Activated naive CD4-positive, alpha-beta T cell treated with anti-CD3 and anti-CD28 coated beads, Interleukin-2, amount 50 U/mL, for 24 hours (primary cell): ENCODE measurements around the gene HOXA11.

Source experiments
- H3K27ac Mint-ChIP-seq: one replicate; pipeline ENCODE4 v1.8.0; 2021; ENCODE audit warnings: mild to moderate bottlenecking, mixed read lengths
- H3K27me3 Mint-ChIP-seq: one replicate; pipeline ENCODE4 v1.8.0; 2021; ENCODE audit warnings: mixed read lengths
- H3K36me3 Mint-ChIP-seq: one replicate; pipeline ENCODE4 v1.8.0; 2021; ENCODE audit warnings: mixed read lengths
- H3K4me1 Mint-ChIP-seq: one replicate; pipeline ENCODE4 v1.8.0; 2021; ENCODE audit warnings: mixed read lengths
- H3K4me3 Mint-ChIP-seq: one replicate; pipeline ENCODE4 v1.8.0; 2021; ENCODE audit warnings: mild to moderate bottlenecking, mixed read lengths
- H3K9me3 Mint-ChIP-seq: one replicate; pipeline ENCODE4 v1.8.0; 2021; ENCODE audit warnings: mixed read lengths

The HOXA11 gene

DNA sequence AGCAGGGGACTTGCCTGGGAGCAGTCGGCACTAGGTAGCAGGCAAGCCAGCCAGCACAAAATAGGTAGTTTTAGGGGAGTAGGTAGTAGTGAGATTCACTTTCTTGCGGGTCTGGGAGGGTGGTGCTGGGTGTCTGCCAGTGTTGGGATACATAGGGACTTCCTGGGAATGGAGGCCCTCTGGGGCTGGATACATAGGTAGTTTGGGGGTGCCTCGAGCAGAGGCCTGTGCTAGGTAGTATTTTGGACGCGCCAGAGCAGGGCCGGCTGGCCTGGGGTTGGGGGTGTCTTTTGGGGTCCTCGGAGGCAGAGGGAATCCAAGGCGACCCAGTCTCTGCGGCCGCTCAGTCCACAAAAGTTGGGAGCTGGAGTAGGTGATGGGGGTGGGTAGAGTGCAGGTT, 30.7 kb downstream of the HOXA11 start:
- no peaks in the 10 kb centered on the region for H3K9me3 Mint-ChIP-seq
- H3K27ac Mint-ChIP-seq, result no peak overlapping the region
- peak overlapping the region; percentile 80 for H3K4me3 Mint-ChIP-seq
- peaks cover 75% of the 10 kb centered on the region for H3K27me3 Mint-ChIP-seq
- peaks cover 60% of the 10 kb centered on the region for H3K4me1 Mint-ChIP-seq
- peaks cover 3% of the 10 kb centered on the region for H3K36me3 Mint-ChIP-seq

DNA sequence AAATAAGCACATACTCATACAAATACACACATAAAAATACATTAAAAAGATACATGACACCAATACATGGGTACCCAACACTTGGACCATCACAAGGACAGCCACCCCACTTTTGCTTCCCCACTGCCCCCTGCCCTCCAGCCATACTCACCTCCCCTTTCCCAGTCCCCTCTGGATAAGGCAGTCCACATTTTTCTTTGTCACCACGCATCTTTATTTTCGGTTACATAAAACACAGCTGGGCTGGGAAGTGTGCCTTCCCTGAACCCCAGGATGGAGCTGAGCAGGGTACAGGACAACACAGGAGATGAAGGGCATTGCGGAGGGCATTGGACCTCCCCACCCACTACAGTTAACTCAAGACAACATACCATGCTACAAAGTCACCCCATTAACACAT, 31.5 kb downstream of the HOXA11 start:
- H3K36me3 Mint-ChIP-seq, result peaks cover 3% of the 10 kb centered on the region
- no peaks in the 10 kb centered on the region for H3K9me3 Mint-ChIP-seq
- peaks cover 71% of the 10 kb centered on the region for H3K27me3 Mint-ChIP-seq
- H3K4me3 Mint-ChIP-seq, result peak overlapping the region; percentile 33
- peak overlapping the region; percentile 72 for H3K27ac Mint-ChIP-seq
- peaks cover 58% of the 10 kb centered on the region for H3K4me1 Mint-ChIP-seq

DNA sequence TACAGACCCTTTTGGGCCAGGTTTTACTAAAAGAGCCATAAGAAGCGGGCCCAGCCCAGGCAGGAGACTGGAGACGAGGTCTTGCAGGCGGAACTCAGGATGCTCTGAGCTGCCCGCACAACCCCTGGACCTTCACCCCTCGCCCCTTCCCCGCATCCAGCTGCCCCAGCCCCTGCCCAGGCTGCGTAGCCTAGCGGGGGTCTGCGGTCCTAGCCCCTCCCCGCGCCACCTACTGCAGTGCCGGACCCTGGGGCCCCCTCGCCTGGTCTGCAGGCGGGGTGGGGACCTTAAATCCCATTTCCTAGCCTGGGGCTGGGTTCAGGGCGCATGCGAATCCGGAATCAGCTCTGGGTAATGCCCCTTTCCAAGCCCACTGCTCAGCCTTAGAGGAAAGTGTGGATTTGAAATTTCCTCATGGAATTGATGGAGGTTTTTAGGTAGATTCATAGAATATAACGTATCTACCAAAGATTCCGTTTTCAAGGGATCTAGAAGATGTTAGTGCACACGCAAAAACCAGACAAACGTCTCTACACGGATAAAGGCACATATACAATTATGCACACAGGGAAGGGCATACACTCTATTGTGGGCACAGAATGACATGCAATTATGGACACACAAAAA, 32.1 kb downstream of the HOXA11 start:
- Mint-ChIP-seq H3K27ac (no peak overlapping the region), H3K4me1 (peaks cover 59% of the 10 kb centered on the region), H3K4me3 (no peak overlapping the region), H3K9me3 (no peaks in the 10 kb centered on the region), H3K36me3 (peaks cover 3% of the 10 kb centered on the region), H3K27me3 (peaks cover 72% of the 10 kb centered on the region)

DNA sequence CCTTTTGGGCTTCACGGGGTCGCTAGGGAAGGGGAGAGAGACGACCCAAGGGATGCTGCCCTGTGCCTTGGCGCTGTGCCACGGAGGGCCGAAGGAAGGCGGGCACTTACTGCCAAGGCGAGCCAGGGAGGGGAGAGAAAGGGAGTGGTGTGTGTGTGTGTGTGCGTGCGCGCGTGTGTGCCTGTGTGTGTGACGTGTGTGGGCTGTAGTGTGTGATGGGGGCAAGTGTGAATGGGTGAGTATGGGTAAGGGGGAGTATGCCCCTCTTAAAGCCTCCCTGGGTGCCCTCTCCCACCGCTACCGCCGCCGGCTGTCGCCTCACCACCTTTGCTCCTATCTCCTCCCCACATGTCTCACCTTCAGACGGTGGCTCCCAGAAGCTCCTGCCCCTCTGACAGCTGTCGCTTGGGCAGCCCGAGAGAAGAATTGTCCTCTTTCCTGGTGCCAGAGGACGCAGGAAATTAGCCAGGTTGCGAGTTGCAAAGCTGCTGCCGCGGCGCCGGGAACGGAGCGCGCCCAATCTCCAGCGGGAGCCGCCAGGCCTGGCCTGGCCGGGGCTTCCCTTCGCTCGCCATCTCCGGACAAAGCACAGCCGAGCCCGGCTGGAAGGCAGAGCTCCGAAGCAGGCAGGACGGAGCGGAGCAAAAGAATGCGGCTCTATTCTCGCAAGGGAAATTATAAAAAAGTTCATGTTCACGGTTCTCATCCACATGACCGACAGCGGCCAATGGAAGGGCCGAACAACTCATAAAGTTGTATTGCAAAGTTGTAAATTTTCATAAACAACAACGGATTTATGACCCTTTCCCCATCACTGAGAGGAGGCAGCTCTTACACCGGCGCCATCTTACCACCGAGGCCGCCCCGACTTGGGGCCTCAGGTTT, 32.9 kb downstream of the HOXA11 start, which contains the start of gene HOXA3:
TSS of gene HOXA3 (minus strand) at position 653 of the 885 bp plus-strand sequence. CDS start 41,943 bp downstream, outside the sequence.
- Mint-ChIP-seq H3K36me3 (peaks cover 3% of the 10 kb centered on the region), H3K27ac (peak within 1 kb of the TSS; percentile 91)

DNA sequence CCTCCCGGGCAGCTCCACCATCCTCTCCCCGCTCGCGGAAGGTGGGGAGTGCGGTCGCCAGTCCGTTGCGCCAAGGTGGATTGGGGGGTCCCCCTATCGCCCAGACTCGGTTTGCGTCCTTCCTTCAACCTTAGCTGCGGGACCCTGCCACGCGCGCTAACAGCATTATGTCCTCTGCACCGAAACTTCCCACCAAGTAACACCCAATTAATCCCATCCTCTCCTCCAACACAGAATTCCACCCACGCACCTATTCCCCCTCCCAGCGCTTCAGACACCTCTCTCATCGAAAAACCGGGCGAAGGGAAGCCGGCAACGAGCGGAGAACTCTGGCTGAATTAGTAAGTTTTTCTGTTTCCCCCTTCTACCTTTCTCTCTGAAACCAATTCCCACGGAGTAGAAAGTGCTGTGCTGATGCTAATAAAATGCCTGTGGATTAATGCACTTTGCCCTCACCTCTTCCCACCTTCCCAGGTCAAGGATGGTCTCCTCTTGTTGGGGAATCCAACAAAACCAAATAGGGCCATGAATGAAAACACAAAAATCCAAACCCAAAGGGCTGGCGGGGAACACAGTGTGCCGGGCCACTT, 33.6 kb downstream of the HOXA11 start:
- H3K27ac Mint-ChIP-seq, result peak overlapping the region; percentile 91
- H3K36me3 Mint-ChIP-seq, result peaks cover 3% of the 10 kb centered on the region
- peaks cover 69% of the 10 kb centered on the region for H3K27me3 Mint-ChIP-seq
- no peaks in the 10 kb centered on the region for H3K9me3 Mint-ChIP-seq
- peaks cover 56% of the 10 kb centered on the region for H3K4me1 Mint-ChIP-seq
- peak overlapping the region; percentile 80 for H3K4me3 Mint-ChIP-seq

More for the DNA sequence above, 32.9 kb downstream of the HOXA11 start, which contains the start of gene HOXA3:
- Mint-ChIP-seq H3K27me3 (peaks cover 67% of the 10 kb centered on the region), H3K4me3 (peak within 1 kb of the TSS; percentile 80), H3K9me3 (no peaks in the 10 kb centered on the region), H3K4me1 (peaks cover 57% of the 10 kb centered on the region)

DNA sequence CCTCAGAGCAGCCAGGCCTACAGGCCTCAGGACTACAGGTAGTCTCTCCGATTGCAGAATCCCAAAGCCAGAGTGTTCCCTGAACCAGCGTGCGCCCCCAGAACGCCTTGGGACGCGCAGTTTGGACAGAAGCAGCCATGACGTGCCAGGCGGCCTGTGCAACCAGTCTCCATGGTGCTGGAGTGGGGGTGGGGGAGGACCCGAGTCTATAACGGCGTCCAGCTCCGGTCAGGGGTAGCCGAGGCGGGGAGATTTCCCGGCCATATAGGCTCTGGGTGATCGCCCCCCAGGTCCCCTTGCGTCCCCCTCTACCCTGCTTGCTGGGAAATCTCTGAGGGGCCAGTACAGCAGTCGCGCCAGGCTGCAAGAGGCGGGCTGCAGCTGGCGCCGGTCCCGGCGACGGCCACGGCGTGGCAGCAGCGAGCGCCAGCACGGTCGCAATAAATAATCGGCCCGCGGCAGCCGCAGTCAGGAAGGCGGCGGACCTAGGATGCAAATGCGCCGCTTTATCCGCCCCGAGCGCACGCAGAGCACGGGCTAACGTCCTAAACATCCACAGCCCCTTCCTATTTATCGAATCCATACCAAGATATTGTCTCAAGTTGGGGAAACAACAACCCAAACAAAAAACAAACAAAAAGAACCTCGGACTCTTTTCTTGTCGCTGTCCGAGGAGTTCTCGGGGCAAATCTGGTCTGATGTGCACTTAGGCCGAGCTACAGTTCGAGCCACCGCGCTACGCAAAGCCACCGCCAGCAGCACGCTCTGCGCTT, 34.3 kb downstream of the HOXA11 start:
- H3K4me1 Mint-ChIP-seq, result peaks cover 50% of the 10 kb centered on the region
- no peak overlapping the region for H3K27ac Mint-ChIP-seq
- H3K4me3 Mint-ChIP-seq, result peak overlapping the region; percentile 80
- H3K9me3 Mint-ChIP-seq, result no peaks in the 10 kb centered on the region
- peaks cover 72% of the 10 kb centered on the region for H3K27me3 Mint-ChIP-seq
- peaks cover 3% of the 10 kb centered on the region for H3K36me3 Mint-ChIP-seq

DNA sequence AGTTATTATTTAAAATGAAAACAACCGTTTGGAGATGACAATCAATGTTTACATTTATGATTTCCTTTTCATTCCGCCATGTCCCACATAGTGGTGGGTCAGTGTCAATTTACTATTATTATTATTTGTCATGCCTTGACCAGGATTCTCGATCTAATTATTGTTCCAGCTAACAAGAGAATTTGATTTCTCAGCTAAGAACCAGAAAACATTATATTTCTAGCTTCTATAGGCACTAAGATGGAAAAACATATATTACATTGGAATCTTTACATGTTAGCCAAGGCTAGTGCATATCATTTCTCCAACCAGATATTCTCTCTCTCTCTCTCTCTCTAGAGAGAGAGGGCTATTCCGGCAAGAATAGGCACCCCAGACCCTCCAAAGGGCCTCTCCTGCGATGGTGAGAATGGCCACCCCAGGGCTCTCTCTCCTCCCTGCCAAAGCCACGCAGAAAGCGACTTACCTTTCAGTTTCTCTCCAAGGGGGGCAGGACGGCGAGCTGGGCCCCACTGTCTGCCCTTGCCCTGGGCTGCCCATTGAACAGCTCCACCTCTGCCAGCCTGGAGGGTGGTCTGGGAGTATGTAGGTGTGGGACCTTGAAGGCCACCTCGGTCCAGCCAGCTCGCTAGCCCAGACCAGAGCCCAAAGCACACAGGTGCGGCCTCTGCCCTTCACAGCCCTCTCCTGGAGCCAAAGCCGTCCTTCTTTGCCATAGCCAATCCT, 35.0 kb downstream of the HOXA11 start:
- peaks cover 43% of the 10 kb centered on the region for H3K4me1 Mint-ChIP-seq
- no peak overlapping the region for H3K4me3 Mint-ChIP-seq
- H3K9me3 Mint-ChIP-seq, result no peaks in the 10 kb centered on the region
- H3K27ac Mint-ChIP-seq, result no peak overlapping the region
- H3K36me3 Mint-ChIP-seq, result peaks cover 3% of the 10 kb centered on the region
- peaks cover 69% of the 10 kb centered on the region for H3K27me3 Mint-ChIP-seq

DNA sequence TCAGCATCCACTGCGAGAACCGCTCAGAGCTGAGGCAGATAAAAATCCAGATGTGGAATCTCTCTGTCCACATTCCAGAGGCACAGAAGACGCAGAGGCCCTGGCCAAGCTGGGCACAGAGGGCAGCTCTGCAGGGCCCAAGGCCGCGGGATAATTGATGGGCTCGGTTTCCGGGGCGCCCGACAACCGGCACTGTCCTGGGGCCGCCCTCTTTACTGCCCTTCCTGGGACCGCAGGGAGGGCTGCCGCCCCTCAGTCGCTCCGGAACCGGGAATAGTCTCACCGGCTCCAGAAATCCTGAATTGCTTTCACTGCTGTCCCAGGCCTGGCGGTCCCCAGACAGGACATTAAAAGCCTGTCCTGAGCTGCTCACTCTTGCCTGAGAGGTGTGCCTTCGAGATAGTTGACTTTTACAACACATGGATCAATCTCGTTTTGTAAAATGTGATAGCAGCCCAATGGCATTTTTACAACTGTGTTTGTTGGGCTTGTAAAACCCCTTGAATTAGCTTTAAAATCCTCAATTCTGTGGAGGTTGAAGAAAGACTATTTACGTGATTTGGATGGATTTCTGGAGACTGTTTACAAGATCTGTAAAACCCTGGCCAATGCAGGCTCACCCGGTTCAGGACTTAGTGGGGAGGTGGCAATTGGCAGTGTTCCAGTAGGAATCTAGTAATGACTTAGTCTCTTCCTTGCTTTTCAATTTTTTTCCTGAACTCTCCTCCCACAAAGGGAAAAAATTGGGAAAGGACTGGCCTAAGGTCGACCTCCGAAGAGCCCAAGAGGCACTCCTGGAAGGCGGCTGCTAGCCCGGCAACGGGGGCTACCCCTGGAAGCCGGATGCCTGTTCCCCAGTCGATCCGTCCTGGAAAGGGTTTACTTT, 36.0 kb downstream of the HOXA11 start:
- Mint-ChIP-seq H3K4me1 (peaks cover 33% of the 10 kb centered on the region), H3K27me3 (peaks cover 63% of the 10 kb centered on the region), H3K9me3 (no peaks in the 10 kb centered on the region), H3K36me3 (no peaks in the 10 kb centered on the region), H3K27ac (no peak overlapping the region), H3K4me3 (no peak overlapping the region)

DNA sequence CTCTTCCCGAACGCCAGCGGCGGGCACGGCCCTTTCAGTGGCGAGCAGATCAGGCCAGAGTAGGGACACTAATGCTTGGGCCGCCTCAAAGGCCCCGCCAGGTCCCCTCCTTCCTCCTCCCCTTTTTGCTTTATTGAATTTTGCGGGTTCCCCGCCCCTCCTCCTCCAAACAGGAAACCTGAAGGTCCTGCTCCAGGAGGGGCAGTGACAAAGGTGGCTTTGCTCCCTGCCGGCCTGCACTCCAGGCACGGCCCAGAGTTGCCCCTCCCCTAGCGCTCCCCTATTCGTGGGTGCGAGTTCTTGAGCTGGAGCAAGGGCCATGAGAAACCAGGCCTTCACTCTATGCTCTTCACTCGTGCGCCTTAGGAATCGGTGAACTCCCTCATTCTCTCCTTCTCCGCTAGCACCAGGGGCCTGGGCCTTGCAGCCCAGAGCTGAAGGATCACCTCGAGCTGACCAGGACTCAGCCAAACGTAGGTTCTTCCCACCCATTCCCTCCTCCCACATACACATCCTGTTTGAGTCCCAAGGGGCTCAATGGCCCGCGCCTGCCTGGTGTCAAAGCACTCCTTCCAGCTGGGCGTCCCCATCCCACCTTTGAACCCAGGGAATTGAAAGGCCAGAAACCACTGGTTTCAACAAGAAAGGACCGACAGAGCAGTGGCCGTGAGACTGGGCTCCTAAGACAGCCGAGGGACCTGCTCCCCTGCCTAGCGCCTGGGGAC, 36.8 kb downstream of the HOXA11 start:
- H3K4me3 Mint-ChIP-seq, result peak overlapping the region; percentile 76
- no peaks in the 10 kb centered on the region for H3K36me3 Mint-ChIP-seq
- H3K4me1 Mint-ChIP-seq, result peaks cover 26% of the 10 kb centered on the region

DNA sequence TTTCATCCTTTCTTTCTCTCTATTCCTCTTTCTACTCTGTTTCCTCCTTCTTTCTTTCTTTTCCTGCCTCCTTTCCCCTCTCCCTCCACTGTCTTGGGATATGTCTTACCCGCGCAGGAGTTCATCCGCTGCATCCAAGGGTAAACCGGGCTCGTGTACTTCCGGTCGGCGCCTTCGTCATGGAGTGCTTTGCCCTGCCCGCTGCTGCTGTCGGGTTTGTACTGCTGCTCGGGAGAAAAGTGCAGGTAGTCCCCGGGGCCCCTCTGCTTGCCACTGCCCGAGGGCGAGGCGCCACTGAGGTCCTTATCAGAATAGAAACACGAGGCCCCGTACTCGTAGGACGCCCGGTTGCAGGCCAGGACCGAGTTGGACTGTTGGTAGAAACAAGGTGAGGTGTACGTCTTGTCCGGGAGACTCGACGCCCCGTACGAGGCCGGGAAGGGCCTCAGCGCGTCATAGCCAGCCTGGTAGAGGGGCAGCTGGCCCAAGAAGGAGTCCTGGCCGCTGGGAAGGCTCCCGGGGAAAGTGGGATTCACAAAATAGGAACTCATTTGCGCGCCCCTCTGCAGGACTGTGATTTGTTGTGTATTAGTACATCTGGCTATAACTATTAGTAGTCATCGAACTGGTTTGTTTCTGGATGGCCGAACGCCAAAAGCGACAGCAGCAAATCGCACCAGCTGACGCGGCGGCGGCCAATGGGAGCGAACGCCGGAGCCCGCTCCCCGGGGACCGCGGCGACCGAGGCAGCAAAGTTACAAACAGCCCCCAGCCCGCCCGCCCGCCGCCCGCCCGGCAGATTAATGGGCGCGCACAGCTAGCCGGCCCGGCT, 37.6 kb downstream of the HOXA11 start, which contains the start of gene HOXA6:
TSS of gene HOXA6 (minus strand) at position 576 of the 832 bp plus-strand sequence. CDS start at position 551, 25 bp downstream.
- Mint-ChIP-seq H3K9me3 (no peaks in the 10 kb centered on the region), H3K27me3 (peaks cover 57% of the 10 kb centered on the region), H3K36me3 (no peaks in the 10 kb centered on the region), H3K4me1 (peaks cover 26% of the 10 kb centered on the region), H3K27ac (peak within 1 kb of the TSS; percentile 62), H3K4me3 (peak within 1 kb of the TSS; percentile 76)

More for the DNA sequence above, 36.8 kb downstream of the HOXA11 start:
- Mint-ChIP-seq H3K27me3 (peaks cover 55% of the 10 kb centered on the region), H3K9me3 (no peaks in the 10 kb centered on the region), H3K27ac (peak overlapping the region; percentile 62)

DNA sequence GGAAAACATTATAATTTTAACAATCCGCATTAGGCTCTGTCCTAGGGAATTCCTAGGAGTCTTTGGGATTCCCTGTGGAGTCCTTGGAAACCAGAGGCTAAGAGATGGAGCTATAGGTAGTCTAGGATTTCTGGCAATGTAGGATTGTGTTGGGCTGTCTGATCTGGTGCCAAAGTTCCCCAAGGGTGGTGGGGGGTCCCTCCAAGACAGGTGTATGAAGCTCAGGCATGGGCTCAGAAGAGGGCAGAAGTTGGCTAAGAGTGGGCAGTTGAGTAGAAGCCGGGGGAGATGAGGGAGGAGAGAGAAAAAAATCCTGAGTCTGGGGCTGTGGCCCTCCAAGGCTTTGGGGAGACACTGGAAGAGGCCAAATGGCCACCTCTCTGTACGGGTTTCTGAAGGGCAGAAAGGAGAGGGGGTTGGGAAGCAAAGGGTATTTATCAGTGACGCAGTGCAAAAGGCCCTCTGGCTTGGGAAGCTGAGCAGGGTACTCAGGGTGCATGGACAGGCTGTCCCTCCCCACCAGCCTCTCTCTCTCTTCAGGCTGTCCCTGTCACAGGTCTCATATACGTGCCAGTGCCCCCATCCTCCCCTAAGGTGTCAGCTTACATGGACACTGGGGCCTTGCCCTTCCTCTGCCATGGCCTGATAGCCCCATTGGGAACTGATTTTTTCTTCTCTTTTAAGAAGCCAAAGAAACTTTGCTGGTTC, 38.4 kb downstream of the HOXA11 start:
- Mint-ChIP-seq H3K27me3 (peaks cover 53% of the 10 kb centered on the region), H3K27ac (no peak overlapping the region), H3K4me3 (no peak overlapping the region), H3K9me3 (no peaks in the 10 kb centered on the region), H3K4me1 (peaks cover 21% of the 10 kb centered on the region), H3K36me3 (no peaks in the 10 kb centered on the region)

DNA sequence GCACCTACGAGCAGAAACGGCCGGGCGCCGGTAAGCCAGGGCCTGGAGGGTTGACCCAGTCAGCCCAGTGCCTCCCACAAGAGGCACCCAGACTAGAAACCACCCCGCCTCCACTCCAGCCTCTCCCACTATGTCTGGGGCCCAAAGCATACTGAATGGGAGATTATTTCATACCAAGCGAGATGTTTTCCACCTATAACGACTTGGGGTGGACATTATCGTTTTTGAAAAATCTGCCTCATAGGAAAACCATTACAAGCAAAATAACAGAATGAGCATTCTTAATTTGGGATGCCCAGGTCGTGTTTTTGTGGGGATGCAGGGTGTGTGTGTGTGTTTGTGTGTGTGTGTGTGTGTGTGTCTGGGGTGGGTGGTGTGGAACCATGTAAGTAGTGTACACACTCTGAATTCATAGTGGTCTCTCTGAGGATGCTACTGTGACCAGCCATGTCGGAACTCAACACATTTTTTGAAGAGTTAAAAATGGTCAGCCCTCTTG, 39.1 kb downstream of the HOXA11 start:
- no peaks in the 10 kb centered on the region for H3K9me3 Mint-ChIP-seq
- H3K36me3 Mint-ChIP-seq, result no peaks in the 10 kb centered on the region
- H3K27me3 Mint-ChIP-seq, result peaks cover 52% of the 10 kb centered on the region
- H3K4me1 Mint-ChIP-seq, result peaks cover 14% of the 10 kb centered on the region
- H3K27ac Mint-ChIP-seq, result no peak overlapping the region
- no peak overlapping the region for H3K4me3 Mint-ChIP-seq
